ENCODE measurements around the gene DAZL.

DAZL gene

GRCh38 chr3:16599694-16600093 lies 5.5 kb downstream of the DAZL start:
- no peak overlapping the region for H3K4me3 ChIP-seq (ENCODE audit: low read length)
- peak; percentile 16 for DNase-seq (ENCODE audit: low read depth, low spot score)

- no peak for DNase-seq (ENCODE audit: low read depth, low spot score)
- H3K4me3 ChIP-seq (ENCODE audit: low read length): no peak overlapping the region
These were observed 8.7 kb downstream of the DAZL start for GRCh38 chr3:16596352-16597032.

GRCh38 chr3:16595778-16596177 lies 9.4 kb downstream of the DAZL start:
- DNase-seq (ENCODE audit: low read depth, low spot score): no peak
- H3K4me3 ChIP-seq (ENCODE audit: low read length): no peak overlapping the region

DNA sequence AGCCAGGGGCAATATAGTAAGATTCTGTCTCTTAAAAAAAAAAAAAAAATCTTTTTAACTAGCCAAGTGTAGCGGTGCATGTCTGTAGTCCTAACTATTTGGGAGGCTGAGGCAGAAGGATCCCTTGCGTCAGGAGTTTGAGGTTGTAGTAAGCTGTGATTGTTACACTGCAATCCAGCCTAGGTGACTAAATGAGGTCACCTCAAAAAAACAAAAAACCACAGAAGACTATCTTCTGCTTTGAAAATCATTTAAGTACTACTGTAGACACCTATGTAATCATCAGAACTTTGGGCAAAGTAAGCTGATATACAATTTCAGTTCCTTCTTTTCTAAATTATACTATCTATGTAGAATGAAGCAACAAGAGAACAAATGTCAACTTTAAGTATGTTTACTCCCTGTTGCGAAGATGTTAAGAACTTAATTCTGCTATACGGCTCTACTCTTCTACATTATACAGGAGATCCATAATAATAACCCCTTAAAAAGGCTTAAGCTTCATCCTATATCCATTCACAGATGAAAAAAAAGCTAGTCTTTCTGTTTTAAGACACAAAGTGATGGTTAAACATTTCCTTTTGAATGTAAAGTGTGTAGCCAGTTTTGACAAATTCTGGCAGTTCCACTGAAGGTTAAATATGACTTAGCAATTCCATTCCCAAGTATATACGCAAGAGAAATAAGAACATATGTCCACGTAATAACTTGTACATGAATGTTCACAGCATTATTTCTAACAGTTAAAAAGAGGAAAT lies 15.2 kb downstream of the DAZL start:
- DNase-seq (ENCODE audit: low read depth, low spot score): no peak
- H3K4me3 ChIP-seq (ENCODE audit: low read length): no peak overlapping the region

GRCh38 chr3:16589120-16589519 lies 16.1 kb downstream of the DAZL start:
- no peak for DNase-seq (ENCODE audit: low read depth, low spot score)
- H3K4me3 ChIP-seq (ENCODE audit: low read length): no peak overlapping the region

- no peak overlapping the region for H3K4me3 ChIP-seq (ENCODE audit: low read length)
- no peak for DNase-seq (ENCODE audit: low read depth, low spot score)
These were observed 17.6 kb downstream of the DAZL start for GRCh38 chr3:16587681-16588060.

DNA sequence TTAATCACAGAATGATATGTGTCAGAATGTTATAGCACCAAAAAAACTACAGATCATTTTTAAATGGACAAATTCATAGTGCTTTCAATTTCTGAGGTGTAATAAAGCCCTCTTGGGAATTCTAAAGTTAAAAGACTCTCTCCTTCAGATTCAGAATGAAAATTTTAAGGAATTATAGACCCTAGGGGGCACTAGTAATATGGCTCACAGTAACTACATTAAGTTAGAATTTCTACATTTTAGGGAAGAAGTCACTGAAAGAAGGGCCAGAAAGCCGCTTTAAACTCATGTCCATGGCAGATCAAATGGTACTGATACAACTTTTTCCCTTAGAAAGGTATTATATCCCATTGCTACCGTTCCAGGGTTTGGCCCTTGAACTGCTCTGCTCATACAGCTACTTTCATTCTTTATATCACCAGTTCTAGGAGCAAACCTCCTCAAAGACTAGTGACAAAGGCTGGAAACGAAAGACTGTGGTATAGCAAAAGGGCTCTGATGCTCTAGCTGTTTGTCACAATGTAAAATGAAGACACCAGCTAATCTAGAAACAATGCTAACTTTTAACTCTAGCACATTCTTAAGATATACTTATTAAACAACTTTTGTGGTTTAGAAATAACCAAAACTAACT lies 18.1 kb downstream of the DAZL start:
- no peak overlapping the region for H3K4me3 ChIP-seq (ENCODE audit: low read length)
- no peak for DNase-seq (ENCODE audit: low read depth, low spot score)

DNA sequence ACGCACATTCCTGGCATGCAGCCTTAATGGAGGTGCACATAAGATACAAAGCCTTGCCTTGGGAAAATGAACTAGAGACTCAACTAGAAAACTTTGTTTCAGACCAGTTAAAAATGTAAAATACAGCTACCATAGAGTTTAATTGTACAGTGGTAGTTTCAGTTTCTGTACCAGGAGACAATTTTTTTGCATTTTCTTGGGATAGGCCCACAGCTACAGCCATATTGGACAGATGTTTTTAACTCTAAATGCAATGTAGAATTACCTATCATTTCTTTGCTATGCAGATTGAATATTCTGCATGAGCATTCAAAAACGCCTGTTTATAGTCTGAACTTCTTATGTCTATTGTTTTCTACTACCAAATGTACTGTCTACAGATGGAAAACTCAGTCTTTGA lies 20.3 kb downstream of the DAZL start:
- no peak overlapping the region for H3K4me3 ChIP-seq (ENCODE audit: low read length)
- DNase-seq (ENCODE audit: low read depth, low spot score): no peak

DNA sequence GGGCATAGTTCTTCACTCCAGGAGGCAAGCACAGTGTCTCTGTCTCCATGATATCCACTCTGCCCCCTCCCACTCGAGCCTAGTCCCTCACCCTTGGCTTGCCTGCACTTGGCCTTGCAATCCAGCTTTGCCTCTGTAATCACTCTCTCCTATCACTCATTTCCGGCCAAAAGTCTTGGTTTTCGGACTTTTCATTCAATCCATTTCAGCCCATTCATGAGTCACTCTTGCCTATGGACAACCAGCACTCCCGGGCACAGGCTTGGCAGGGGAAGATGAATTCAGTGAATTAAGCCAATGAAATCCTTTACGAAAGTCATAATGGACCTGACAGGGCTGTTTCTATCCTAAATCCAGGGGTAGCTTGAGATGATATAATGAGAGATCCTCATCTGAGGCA lies 21.7 kb downstream of the DAZL start:
- no peak overlapping the region for H3K4me3 ChIP-seq (ENCODE audit: low read length)
- DNase-seq (ENCODE audit: low read depth, low spot score): no peak

DNA sequence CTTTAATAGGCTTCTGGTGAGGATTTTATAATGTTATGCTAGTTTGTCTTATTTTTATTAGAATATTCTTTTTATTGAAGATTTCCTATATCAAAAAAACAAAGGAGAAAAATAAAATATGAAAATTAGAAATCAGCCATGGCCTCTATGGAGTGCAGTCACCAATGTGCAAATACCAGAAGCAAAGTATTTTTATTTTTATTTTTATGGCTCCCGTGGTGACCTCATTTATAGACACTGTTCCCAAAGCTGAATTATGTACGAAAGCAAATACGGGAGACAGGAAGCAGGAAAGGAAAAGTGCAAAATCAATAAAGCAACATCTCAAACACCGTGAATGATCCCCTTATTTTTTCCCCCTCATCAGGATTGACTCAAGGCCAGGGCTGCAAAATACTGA lies 35.1 kb downstream of the DAZL start:
- DNase-seq (ENCODE audit: low read depth, low spot score): no peak
- no peak overlapping the region for H3K4me3 ChIP-seq (ENCODE audit: low read length)

DNA sequence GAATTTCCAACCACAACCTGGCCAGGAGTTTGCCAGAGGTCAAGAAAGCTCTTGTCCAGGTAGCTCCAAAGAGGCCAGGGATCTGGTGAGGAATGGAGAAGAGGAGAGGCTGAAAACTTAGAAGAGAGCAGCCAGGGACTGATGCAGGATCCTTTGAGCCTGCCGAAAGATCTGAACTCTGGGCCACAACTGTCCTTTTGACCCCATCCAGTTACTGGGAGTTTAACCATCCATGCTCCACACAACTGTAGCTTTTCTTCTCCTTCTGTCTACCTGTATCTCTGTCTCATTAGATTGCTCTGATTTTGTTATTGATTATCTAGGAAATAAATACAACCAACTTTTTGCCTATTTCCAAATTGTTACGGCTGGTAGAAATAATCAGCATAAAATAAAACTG lies 36.7 kb downstream of the DAZL start:
- no peak for DNase-seq (ENCODE audit: low read depth, low spot score)
- no peak overlapping the region for H3K4me3 ChIP-seq (ENCODE audit: low read length)

- no peak overlapping the region for H3K4me3 ChIP-seq (ENCODE audit: low read length)
- DNase-seq (ENCODE audit: low read depth, low spot score): no peak
These were observed 37.1 kb downstream of the DAZL start for GRCh38 chr3:16568115-16568514.

DNA sequence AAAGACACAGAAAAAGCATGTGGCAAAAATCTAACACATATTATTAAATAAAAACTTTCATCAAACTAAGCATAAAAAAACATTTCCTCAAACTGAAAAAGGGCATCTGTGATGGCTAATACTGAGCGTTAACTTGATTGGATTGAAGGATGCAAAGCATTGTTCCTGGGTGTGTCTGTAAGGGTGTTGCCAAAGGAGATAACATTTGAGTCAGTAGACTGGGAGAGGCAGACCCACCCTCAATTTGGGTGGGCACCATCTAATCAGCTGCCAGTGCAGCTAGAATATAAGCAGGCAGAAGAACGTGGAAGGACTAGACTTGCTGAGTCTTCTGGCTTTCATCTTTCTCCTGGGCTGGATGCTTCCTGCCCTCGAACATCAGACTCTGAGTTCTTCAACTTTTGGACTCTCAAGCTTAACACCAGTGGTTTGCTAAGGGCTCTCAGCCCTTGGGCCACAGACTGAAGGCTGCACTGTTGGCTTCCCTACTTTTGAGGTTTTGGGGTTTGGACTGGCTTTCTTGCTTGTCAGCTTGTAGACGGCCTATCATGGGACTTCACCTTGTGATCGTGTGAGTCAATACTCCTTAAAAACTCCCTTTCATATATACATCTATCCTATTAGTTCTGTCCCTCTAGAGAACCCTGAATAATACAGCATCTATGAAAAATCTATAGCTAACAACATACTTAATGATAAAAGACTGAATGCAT lies 45.4 kb downstream of the DAZL start:
- H3K4me3 ChIP-seq (ENCODE audit: low read length): no peak overlapping the region
- no peak for DNase-seq (ENCODE audit: low read depth, low spot score)

DNA sequence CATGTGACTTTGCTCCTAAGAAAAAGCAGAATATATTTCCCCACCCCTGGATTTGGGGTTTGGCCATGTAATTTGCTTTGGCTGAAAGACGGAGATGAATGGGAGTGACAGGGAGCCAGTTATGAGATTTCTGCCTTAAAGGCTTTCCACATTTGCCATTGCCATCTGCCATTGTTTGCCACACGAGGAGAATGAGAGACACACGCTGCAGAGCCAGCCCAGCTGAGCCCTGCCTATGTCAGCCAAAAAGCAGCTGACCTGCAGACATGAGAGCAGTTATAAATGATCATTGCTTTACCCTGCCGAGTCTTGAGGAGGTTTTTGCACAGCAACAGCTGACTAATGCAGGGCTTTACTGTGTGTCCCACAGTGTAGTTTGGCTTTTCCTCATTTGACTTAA lies 51.1 kb downstream of the DAZL start:
- no peak overlapping the region for H3K4me3 ChIP-seq (ENCODE audit: low read length)
- DNase-seq (ENCODE audit: low read depth, low spot score): no peak

- no peak for DNase-seq (ENCODE audit: low read depth, low spot score)
- no peak overlapping the region for H3K4me3 ChIP-seq (ENCODE audit: low read length)
These were observed 52.5 kb downstream of the DAZL start for GRCh38 chr3:16552757-16553156.

GRCh38 chr3:16551342-16551976 lies 53.8 kb downstream of the DAZL start:
- no peak for DNase-seq (ENCODE audit: low read depth, low spot score)
- H3K4me3 ChIP-seq (ENCODE audit: low read length): no peak overlapping the region

DNA sequence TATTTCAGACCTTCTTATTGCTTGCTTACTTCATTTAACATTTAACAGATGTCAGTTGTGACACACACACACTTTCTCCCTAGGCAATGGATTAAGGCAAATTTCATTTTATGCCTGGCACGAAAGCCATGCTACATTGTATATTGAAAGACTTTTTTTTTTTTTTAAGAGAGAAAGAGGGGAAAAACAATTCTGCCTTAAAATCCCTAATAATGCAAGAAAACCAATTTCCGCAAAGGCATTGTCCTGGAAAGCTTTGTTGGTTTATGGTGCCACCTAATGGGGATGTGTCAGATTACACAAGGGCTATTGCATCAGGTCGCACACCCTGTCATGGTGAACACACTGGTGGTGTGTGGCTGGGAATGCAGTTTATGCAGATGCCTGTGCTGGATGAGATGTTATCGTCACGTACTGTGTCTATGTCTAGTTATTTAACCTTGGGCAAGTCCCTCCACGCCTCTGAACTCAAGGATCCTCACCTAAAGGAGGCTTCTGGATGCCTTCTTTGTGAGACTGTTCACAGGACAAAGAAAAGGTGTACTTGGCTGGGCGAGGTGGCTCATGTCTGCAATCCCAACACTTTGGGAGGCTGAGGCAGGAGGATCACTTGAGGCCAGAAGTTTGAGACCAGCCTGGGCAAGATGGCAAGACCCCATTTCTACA lies 54.4 kb downstream of the DAZL start:
- no peak overlapping the region for H3K4me3 ChIP-seq (ENCODE audit: low read length)
- DNase-seq (ENCODE audit: low read depth, low spot score): peak; percentile 89

DNA sequence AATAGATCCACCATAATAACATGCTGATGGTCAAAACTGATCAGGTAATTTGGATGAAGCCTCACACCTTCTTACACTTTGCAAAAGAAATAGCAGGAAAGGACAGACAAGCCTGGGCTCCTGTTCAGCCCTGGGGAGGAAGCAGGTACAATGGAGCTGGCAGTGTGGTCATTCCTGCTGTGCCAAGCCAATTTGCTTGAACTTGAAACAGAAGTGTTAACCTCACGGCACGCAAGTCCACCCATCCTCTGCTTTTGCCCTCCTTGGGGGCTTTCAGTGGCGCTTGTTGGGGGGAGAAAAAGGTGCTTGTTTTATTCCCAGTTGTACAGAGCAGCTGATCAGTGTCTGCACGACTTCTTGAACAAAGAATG lies 54.9 kb downstream of the DAZL start:
- DNase-seq (ENCODE audit: low read depth, low spot score): no peak
- H3K4me3 ChIP-seq (ENCODE audit: low read length): no peak overlapping the region

- DNase-seq (ENCODE audit: low read depth, low spot score): no peak
- no peak overlapping the region for H3K4me3 ChIP-seq (ENCODE audit: low read length)
These were observed 56.5 kb downstream of the DAZL start for GRCh38 chr3:16548721-16549120.
